Astrocyte (in vitro differentiated cells and primary cell): ENCODE results near the gene FHL1. TPM values are rescaled to one million over a fixed set of nuclear protein-coding genes. Genes with fewer than 3 reads are reported as not detected.

Source experiments
- DNase-seq: peaks from one replicate; pipeline ENCODE4 v3.0.0-alpha.2; 2010; ENCODE audit warnings: low read depth
- FAIRE-seq: peaks from 2 replicates; lab custom pipeline; 2011; peaks lifted over from hg19 to GRCh38; lab: Jason Lieb, UNC
- H2AFZ ChIP-seq: 2 replicates; pipeline ENCODE4 v1.6.0; 2012; ENCODE audit warnings: low read depth, low read length, inconsistent platforms
- H3K27ac ChIP-seq: 2 replicates; pipeline ENCODE4 v1.5.1; 2011; ENCODE audit warnings: low read depth, low read length, inconsistent platforms
- H3K27me3 ChIP-seq: 2 replicates; pipeline ENCODE4 v1.6.0; 2011; ENCODE audit warnings: low read length, inconsistent platforms; ENCODE audit not compliant: insufficient read depth
- H3K36me3 ChIP-seq: 2 replicates; pipeline ENCODE4 v1.5.1; 2011; ENCODE audit warnings: low read length, inconsistent platforms; ENCODE audit not compliant: insufficient read depth
- H3K4me1 ChIP-seq: 2 replicates; pipeline ENCODE4 v1.5.1; 2011; ENCODE audit warnings: low read length, inconsistent platforms; ENCODE audit not compliant: insufficient read depth
- H3K4me2 ChIP-seq: 2 replicates; pipeline ENCODE4 v1.6.0; 2012; ENCODE audit warnings: low read length, inconsistent platforms
- H3K4me3 ChIP-seq: 2 replicates; pipeline ENCODE4 v1.5.1; 2011; ENCODE audit warnings: low read depth, mild to moderate bottlenecking, low read length, inconsistent platforms; ENCODE audit not compliant: insufficient read depth
- H3K79me2 ChIP-seq: 2 replicates; pipeline ENCODE4 v1.6.0; 2012; ENCODE audit warnings: mild to moderate bottlenecking, low read length, inconsistent platforms; ENCODE audit not compliant: insufficient read depth
- H3K9ac ChIP-seq: 2 replicates; pipeline ENCODE4 v1.6.0; 2012; ENCODE audit warnings: mild to moderate bottlenecking, low read length, inconsistent platforms
- H3K9me3 ChIP-seq: 2 replicates; pipeline ENCODE4 v1.5.1; 2012; ENCODE audit warnings: low read depth, mild to moderate bottlenecking, low read length, inconsistent platforms; ENCODE audit not compliant: insufficient read depth
- H4K20me1 ChIP-seq: 2 replicates; pipeline ENCODE4 v1.6.0; 2012; ENCODE audit warnings: low read length, inconsistent platforms; ENCODE audit not compliant: insufficient read depth
- H3K27ac Mint-ChIP-seq: one replicate; pipeline ENCODE4 v1.8.0; 2021; ENCODE audit warnings: mild to moderate bottlenecking, mixed read lengths; ENCODE audit not compliant: unreplicated experiment
- H3K27me3 Mint-ChIP-seq: one replicate; pipeline ENCODE4 v1.8.0; 2021; ENCODE audit warnings: low read depth, mixed read lengths; ENCODE audit not compliant: unreplicated experiment
- H3K36me3 Mint-ChIP-seq: one replicate; pipeline ENCODE4 v1.8.0; 2021; ENCODE audit warnings: low read depth, mixed read lengths; ENCODE audit not compliant: unreplicated experiment
- H3K4me1 Mint-ChIP-seq: one replicate; pipeline ENCODE4 v1.8.0; 2021; ENCODE audit warnings: low read depth, mixed read lengths; ENCODE audit not compliant: unreplicated experiment
- H3K4me3 Mint-ChIP-seq: one replicate; pipeline ENCODE4 v1.8.0; 2021; ENCODE audit warnings: mild to moderate bottlenecking, moderate library complexity, mixed read lengths; ENCODE audit not compliant: unreplicated experiment
- H3K9me3 Mint-ChIP-seq: one replicate; pipeline ENCODE4 v1.8.0; 2021; ENCODE audit warnings: mild to moderate bottlenecking, mixed read lengths; ENCODE audit not compliant: unreplicated experiment
- CTCF ChIP-seq: IDR thresholded peaks from 2 replicates; pipeline ENCODE4 v1.5.1; 2011; ENCODE audit warnings: low read depth, mild to moderate bottlenecking, inconsistent platforms, low read length, moderate library complexity; ENCODE audit not compliant: insufficient read depth
- EZH2 ChIP-seq: IDR thresholded peaks from 2 replicates; pipeline ENCODE4 v1.6.1; 2012; ENCODE audit warnings: mild to moderate bottlenecking, low read length, inconsistent platforms; ENCODE audit not compliant: insufficient read depth
- total RNA-seq: library from RNA; stranded (reverse); gene quantifications from 2 replicates; pipeline ENCODE4 v1.2.1, GENCODE V29; 2021

Gene FHL1
- total RNA-seq, 1 donor from 2014 or later: 115 TPM

- Mint-ChIP-seq H3K36me3 (peaks cover 3% of the 10 kb centered on the region), H3K4me1 (no peaks in the 10 kb centered on the region), H3K27me3 (no peaks in the 10 kb centered on the region), H3K27ac (no peak overlapping the region), H3K9me3 (no peaks in the 10 kb centered on the region), H3K4me3 (no peak overlapping the region)
- FAIRE-seq (peak; percentile 90), DNase-seq (no peak)
- Histone ChIP-seq H3K27me3 (no peaks in the 10 kb centered on the region), H4K20me1 (no peaks in the 10 kb centered on the region), H3K36me3 (peaks cover 5% of the 10 kb centered on the region), H3K4me2 (no peak overlapping the region), H3K9me3 (no peaks in the 10 kb centered on the region), H3K9ac (no peak overlapping the region), H3K4me1 (no peaks in the 10 kb centered on the region), H3K79me2 (peaks cover 41% of the 10 kb centered on the region), H3K27ac (no peak overlapping the region), H2AFZ (no peak overlapping the region), H3K4me3 (no peak overlapping the region)
- no peak for TF ChIP-seq CTCF
- no peak for TF ChIP-seq EZH2
Measured at GRCh38 chrX:136246201-136246600, 98.9 kb downstream of the FHL1 start.

GRCh38 chrX:136250191-136251040 lies 103.1 kb downstream of the FHL1 start:
- H3K9ac ChIP-seq: peak overlapping the region; percentile 86
- Mint-ChIP-seq H3K9me3 (no peaks in the 10 kb centered on the region), H3K4me1 (peaks cover 4% of the 10 kb centered on the region), H3K27ac (no peak overlapping the region), H3K27me3 (no peaks in the 10 kb centered on the region), H3K4me3 (peak overlapping the region; percentile 86), H3K36me3 (no peaks in the 10 kb centered on the region)
- H3K27me3 ChIP-seq: no peaks in the 10 kb centered on the region
- peak overlapping the region; percentile 71 for H2AFZ ChIP-seq
- peak overlapping the region; percentile 93 for H3K4me2 ChIP-seq
- peaks cover 4% of the 10 kb centered on the region for H3K4me1 ChIP-seq
- H3K27ac ChIP-seq: peak overlapping the region; percentile 73
- DNase-seq: no peak
- H4K20me1 ChIP-seq: no peaks in the 10 kb centered on the region
- H3K36me3 ChIP-seq: no peaks in the 10 kb centered on the region
- peak; percentile 99 for FAIRE-seq
- no peaks in the 10 kb centered on the region for H3K9me3 ChIP-seq
- no peak for TF ChIP-seq CTCF
- TF ChIP-seq EZH2: no peak
- H3K79me2 ChIP-seq: peaks cover 41% of the 10 kb centered on the region
- H3K4me3 ChIP-seq: peak overlapping the region; percentile 75
